Heart left ventricle (tissue), 16 donors: ENCODE measurements around the gene PRMT9. TPM values are rescaled to one million over a fixed set of nuclear protein-coding genes. Genes with fewer than 3 reads are reported as not detected.

ENCODE experiments used
- ATAC-seq, 4 donors: fragments of 200-7000 bp; cut with Tn5 transposase; one replicate each; pipeline ENCODE4 v1.9.1; 2020 to 2022; ENCODE audit warnings: moderate library complexity in 4 of 4, mild to moderate bottlenecking in 3 of 4, moderate number of reproducible peaks in 1 of 4
- DNase-seq, 5 donors: peaks; one replicate each; pipeline ENCODE4 v3.0.0-alpha.2; 2020
- H3K27ac ChIP-seq, 12 donors: fragments of 200-600 bp; sonication (generic) in 4 of 12; one replicate each; pipeline versions ENCODE4 v1.5.0 to v1.8.0; 2016 to 2022; ENCODE audit warnings: mild to moderate bottlenecking in 2 of 12
- H3K27me3 ChIP-seq, 9 donors: fragments of 200-600 bp; sonication (generic) in 2 of 9; one replicate each; pipeline versions ENCODE4 v1.5.1 to v1.8.0; 2016 to 2022; ENCODE audit warnings: mild to moderate bottlenecking in 3 of 9
- H3K36me3 ChIP-seq, 9 donors: fragments of 200-600 bp; sonication (generic) in 2 of 9; one replicate each; pipeline versions ENCODE4 v1.5.0 to v1.8.0; 2018 to 2022; ENCODE audit warnings: mild to moderate bottlenecking in 2 of 9
- H3K4me1 ChIP-seq, 12 donors: fragments of 200-600 bp; sonication (generic) in 4 of 12; one replicate each; pipeline versions ENCODE4 v1.5.0 to v1.8.0; 2016 to 2022; ENCODE audit warnings: mild to moderate bottlenecking in 3 of 12
- H3K4me3 ChIP-seq, 12 donors: fragments of 200-600 bp; sonication (generic) in 4 of 12; one replicate each; pipeline versions ENCODE4 v1.5.0 to v1.8.0; 2017 to 2022; ENCODE audit warnings: mild to moderate bottlenecking in 9 of 12, moderate library complexity in 4 of 12
- H3K9me3 ChIP-seq, 12 donors: fragments of 200-600 bp; sonication (generic) in 4 of 12; one replicate each; pipeline versions ENCODE4 v1.5.0 to v1.8.0; 2016 to 2022; ENCODE audit warnings: mild to moderate bottlenecking in 1 of 12
- POLR2A ChIP-seq, 2 donors: fragments of 450-650 bp; IDR thresholded peaks; one replicate each; pipeline ENCODE4 v1.6.1; 2017; ENCODE audit warnings: antibody characterized with exemption in 2 of 2, mild to moderate bottlenecking in 2 of 2, moderate library complexity in 2 of 2
- WGBS, 4 donors: extraction: QIAGEN DNeasy Blood & Tissue Kit in 2 of 4; methylation state at CpG; one replicate each; pipeline versions ENCODE4 v1.1.5 to v1.1.7; 2013 to 2018; 5-methylcytosine and 5-hydroxymethylcytosine counted together
- intact Hi-C, 10 donors: fragments of 100-400 bp; cut with DNase I; formaldehyde crosslinking; loops; one replicate each; pipeline versions ENCODE4 v1.11.1 to v1.14.2; 2022
- polyA plus RNA-seq, 2 donors: library from polyadenylated mRNA; stranded (reverse); fragments of 200-250 nt; gene quantifications; one replicate each; pipeline ENCODE4 v1.2.3, GENCODE V29; 2013
- total RNA-seq, 9 donors: library from RNA; depleted of rRNA in 2 of 9; stranded (reverse); fragments of >200 nt in 2 of 9; fragmentation: NEBNext Ultra II Directional in 3 of 9; extraction: Animal tissue kit (Norgen Biotek cat#: 25700) in 3 of 9; gene quantifications; one replicate each; pipeline versions ENCODE4 v1.1.0 to v1.2.4, GENCODE V29; 2016 to 2023
- TF ChIP-seq, protein P1 (sequence below), 12 donors: fragments of 200-600 bp; sonication (generic) in 4 of 12; IDR thresholded peaks; one replicate each; pipeline versions ENCODE4 v1.5.0 to v1.8.0; 2018 to 2022; ENCODE audit warnings: antibody characterized with exemption in 12 of 12, mild to moderate bottlenecking in 5 of 12
- donor health status: ischemic (EF 13 %, LVEDD 7.1; RV severe dilation, severe dysfunction).
- donor health status: healthy with polysubstance abuse.
- donor health status: DM: no; HTN: yes; CAD: no.
- donor health status: DM: no; HTN: no; CAD: no.
- donor health status: ischemic (EF 25% LVEDD 6.9; RV normal size, moderate dysfunction).
- donor health status: ischemic (EF 25% LVEDD 5.7; RV mildly dilated, moderate dysfunction).
- donor health status: healthy.
- donor health status: DM: yes; HTN: yes; CAD: no.
- donor health status: ischemic (EF 35%, LVEDD 5.7; RV mildly dilated, moderate dysfunction).
- donor health status: nonischemic (EF 11% LVEDD 7.7; RV severe dilation, severe dysfunction).
- donor health status: DM: yes; HTN: yes; CAD: no.
- donor health status: PGD.
- donor health status: ischemic (EF 29% LVEDD 5.4; RV normal size, mild dysfunction).
- donor health status: nonischemic (EF 23%, LVEDD 6.1; RV moderate dilation, normal function).

PRMT9 gene
- total and polyA plus RNA-seq, 11 donors, result 3.0 to 9.1 (median 5.2) TPM

DNA sequence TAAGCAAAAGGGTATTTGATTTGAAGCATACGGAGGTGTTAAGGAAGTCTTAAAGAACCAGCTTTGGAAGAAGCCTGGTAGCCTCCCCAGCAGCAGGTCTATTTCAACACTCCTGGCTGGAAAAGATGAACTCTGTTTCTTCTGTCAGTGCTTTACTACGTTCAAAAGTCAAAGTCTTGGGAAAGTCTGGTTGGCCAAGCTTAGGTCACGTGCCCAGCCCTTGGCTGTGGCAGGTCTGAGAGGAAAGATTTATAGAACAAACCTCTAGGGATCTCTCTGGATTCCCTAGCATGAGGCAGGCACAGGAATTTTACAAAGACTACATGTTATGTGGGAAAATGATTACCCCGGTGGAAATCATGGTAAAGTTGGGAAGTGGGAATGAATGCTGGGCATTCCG, 39.4 kb upstream of the PRMT9 start:
- ATAC-seq (peak in 1 of 4 donors; percentile 33), DNase-seq (no peak)
- TF ChIP-seq POLR2A (IDR thresholded peaks at IDR 0.05), result no peak
- TF ChIP-seq, protein P1, sequence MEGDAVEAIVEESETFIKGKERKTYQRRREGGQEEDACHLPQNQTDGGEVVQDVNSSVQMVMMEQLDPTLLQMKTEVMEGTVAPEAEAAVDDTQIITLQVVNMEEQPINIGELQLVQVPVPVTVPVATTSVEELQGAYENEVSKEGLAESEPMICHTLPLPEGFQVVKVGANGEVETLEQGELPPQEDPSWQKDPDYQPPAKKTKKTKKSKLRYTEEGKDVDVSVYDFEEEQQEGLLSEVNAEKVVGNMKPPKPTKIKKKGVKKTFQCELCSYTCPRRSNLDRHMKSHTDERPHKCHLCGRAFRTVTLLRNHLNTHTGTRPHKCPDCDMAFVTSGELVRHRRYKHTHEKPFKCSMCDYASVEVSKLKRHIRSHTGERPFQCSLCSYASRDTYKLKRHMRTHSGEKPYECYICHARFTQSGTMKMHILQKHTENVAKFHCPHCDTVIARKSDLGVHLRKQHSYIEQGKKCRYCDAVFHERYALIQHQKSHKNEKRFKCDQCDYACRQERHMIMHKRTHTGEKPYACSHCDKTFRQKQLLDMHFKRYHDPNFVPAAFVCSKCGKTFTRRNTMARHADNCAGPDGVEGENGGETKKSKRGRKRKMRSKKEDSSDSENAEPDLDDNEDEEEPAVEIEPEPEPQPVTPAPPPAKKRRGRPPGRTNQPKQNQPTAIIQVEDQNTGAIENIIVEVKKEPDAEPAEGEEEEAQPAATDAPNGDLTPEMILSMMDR (IDR thresholded peaks at IDR 0.05), result no peak
- Histone ChIP-seq H3K27me3 (no peaks in the 10 kb centered on the region), H3K4me1 (peaks cover 0 to 6% (median 0%) of the 10 kb centered on the region in 12 donors), H3K4me3 (no peak overlapping the region), H3K36me3 (no peaks in the 10 kb centered on the region), H3K27ac (no peak overlapping the region), H3K9me3 (no peaks in the 10 kb centered on the region)
- intact Hi-C loops, result no loop called here
- WGBS, 4 donors, result 65 to 73% (median 67%) methylated on average over 5 of the region's 5 CpGs

DNA sequence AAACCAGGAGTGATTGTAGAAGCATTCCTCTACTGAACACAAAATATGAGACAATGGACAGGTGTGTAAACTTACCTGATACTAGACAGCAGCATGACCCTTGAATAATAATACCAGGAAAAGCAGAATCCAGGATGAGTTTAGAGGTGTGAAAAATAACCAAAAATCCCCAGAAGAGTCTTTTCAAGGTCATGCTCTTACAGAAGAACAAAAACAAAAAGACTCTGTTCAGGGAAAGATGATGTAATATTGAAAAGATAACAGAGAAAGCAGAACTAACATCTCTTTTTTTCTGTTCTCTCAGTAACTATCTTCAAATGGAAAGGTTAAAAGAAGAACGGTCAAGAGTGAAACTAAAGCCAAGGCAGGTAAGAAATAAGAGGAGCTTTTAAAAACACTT, 33.9 kb upstream of the PRMT9 start:
- no peak overlapping the region for H3K4me3 ChIP-seq
- DNase-seq (no peak), ATAC-seq (no peak)
- H3K27ac ChIP-seq, result no peak overlapping the region
- intact Hi-C loops, result no loop called here
- H3K36me3 ChIP-seq, result no peaks in the 10 kb centered on the region
- H3K27me3 ChIP-seq, result no peaks in the 10 kb centered on the region
- WGBS, 4 donors, result 56 to 78% (median 61%) methylated on average over 1 of the region's 1 CpG
- TF ChIP-seq POLR2A (IDR thresholded peaks at IDR 0.05), result no peak
- TF ChIP-seq, protein P1 (IDR thresholded peaks at IDR 0.05), result no peak
- peaks cover 0 to 4% (median 0%) of the 10 kb centered on the region in 12 donors for H3K4me1 ChIP-seq
- H3K9me3 ChIP-seq, result no peaks in the 10 kb centered on the region

DNA sequence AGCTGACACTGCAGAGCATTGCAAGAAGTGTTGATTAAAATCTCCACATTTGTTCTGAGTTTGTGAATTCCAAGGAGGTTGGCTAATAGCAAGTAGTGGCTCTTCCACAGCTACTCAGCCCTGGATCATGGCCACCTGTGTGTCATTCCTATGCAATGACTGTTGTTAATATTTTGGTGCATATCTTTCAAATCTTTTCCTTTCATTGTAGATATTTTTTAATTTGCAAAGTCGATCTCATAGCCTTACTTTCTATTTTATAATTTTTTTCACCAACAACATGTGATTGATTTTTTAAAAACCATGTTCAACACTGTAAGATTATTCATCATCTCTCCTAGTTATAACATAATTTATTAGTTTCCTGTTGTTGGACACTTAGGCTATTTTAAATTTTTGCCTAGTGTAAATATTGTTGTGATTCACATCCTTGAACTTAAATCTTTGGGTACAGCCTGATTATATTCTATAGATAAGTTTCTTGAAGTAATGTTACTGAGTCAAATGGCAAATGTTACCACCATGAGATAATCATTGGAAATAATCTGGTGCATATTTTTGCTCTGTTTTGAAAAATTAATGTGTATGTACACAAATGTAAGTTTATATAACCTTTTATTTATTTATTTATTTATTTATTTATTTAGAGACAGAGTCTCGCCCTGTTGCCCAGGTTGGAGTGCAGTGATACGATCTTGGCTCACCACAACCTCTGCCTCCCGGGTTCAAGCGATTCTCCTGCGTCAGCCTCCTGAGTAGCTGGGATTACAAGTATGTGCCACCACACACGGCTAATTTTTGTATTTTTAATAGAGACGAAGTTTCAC, 30.8 kb upstream of the PRMT9 start:
- Histone ChIP-seq H3K9me3 (no peaks in the 10 kb centered on the region), H3K27me3 (no peaks in the 10 kb centered on the region), H3K4me3 (no peak overlapping the region), H3K27ac (no peak overlapping the region), H3K4me1 (peaks cover 0 to 4% (median 0%) of the 10 kb centered on the region in 12 donors), H3K36me3 (no peaks in the 10 kb centered on the region)
- intact Hi-C loops, result no loop called here
- ATAC-seq (peak in 3 of 4 donors; percentile 13 to 65 (median 48)), DNase-seq (peak in 3 of 5 donors; percentile 26 to 42 (median 42))
- TF ChIP-seq, protein P1 (IDR thresholded peaks at IDR 0.05), result no peak
- TF ChIP-seq POLR2A (IDR thresholded peaks at IDR 0.05), result no peak
- 91 to 94% (median 94%) methylated on average over 8 of the region's 8 CpGs for WGBS, 4 donors

DNA sequence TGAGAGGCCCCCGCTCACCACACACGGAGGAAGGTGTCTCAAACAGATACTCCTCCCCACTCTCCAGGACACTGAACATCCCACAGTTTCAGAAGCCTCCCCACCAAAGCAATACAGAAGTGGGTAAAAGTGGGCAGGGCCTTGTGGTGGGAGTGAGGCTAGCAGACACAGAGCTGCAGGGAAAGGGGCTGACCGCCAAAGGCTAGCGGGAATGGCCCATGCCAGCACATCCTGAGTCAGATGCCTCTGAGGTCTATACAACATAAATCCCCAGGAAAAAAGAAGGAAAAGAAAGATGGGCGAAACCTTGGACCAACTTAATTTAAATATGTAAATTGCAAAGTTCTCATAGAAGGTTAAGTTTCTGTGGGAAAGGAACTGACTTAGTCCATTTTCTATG, 26.0 kb upstream of the PRMT9 start:
- Histone ChIP-seq H3K36me3 (no peaks in the 10 kb centered on the region), H3K27me3 (no peaks in the 10 kb centered on the region), H3K27ac (no peak overlapping the region), H3K9me3 (no peaks in the 10 kb centered on the region), H3K4me1 (peaks cover 0 to 8% (median 0%) of the 10 kb centered on the region in 12 donors), H3K4me3 (no peak overlapping the region)
- intact Hi-C loops, result loop anchor here in 2 of 10 donors (2.0 kb wide), 1 partner anchor 157 kb away; no protein-coding TSS in a partner anchor
- DNase-seq (no peak), ATAC-seq (no peak)
- 85 to 96% (median 93%) methylated on average over 5 of the region's 5 CpGs for WGBS, 4 donors
- TF ChIP-seq POLR2A (IDR thresholded peaks at IDR 0.05), result no peak
- TF ChIP-seq, protein P1 (IDR thresholded peaks at IDR 0.05), result no peak
